Measurements from ENCODE around the gene ZNF544. TPM values are rescaled to one million over a fixed set of nuclear protein-coding genes. Genes with fewer than 3 reads are reported as not detected.

Gene ZNF544
- total and polyA plus RNA-seq, 2 of the 8 experiments (the other 6 are each of a cell fraction or from before 2014, with no cell fraction given): 48.8 to 60.8 TPM

- Histone ChIP-seq H3K4me2 (ENCODE audit: insufficient read depth in 1 of 2, low read depth in 2 of 2, low read length in 2 of 2) (no peak overlapping the region), H4K5ac (ENCODE audit: insufficient read length, low read depth, low read length) (no peak overlapping the region), H3K4me1 (replicated peaks in 1 of 4; ENCODE audit: control insufficient read depth in 3 of 4, insufficient read depth in 4 of 4, low read length in 3 of 4) (peaks cover 0 to 2% (median 0%) of the 10 kb centered on the region in 4 experiments; a peak in 1 of 7 replicates), H2BK120ac (replicated peaks; ENCODE audit: low read depth, low read length) (no peak overlapping the region), H3K56ac (replicated peaks; ENCODE audit: insufficient read length, low read depth, low read length) (no peak overlapping the region), H2BK12ac (ENCODE audit: low read depth, low read length) (no peak overlapping the region), H3K27me3 (replicated peaks in 1 of 4; ENCODE audit: control insufficient read depth in 3 of 4, extremely low read depth in 1 of 4, insufficient read depth in 3 of 4, low read length in 3 of 4) (no peaks in the 10 kb centered on the region), H2AK5ac (ENCODE audit: low read depth, low read length) (no peak overlapping the region), H2BK5ac (ENCODE audit: low read depth, low read length) (no peak overlapping the region), H3K9me3 (ENCODE audit: insufficient read depth in 2 of 2, low read depth in 1 of 2, low read length in 1 of 2) (peaks cover 43 to 61% of the 10 kb centered on the region in 2 experiments), H3K14ac (ENCODE audit: insufficient read length) (no peak overlapping the region), H2BK20ac (ENCODE audit: low read length) (no peak overlapping the region), H3K23ac (ENCODE audit: insufficient read length) (no peak overlapping the region), H4K20me1 (replicated peaks in 1 of 2; ENCODE audit: control insufficient read depth in 1 of 2, insufficient read depth in 2 of 2, low read length in 2 of 2) (no peaks in the 10 kb centered on the region), H3K23me2 (ENCODE audit: low read depth, low read length) (no peaks in the 10 kb centered on the region), H3K4me3 (ENCODE audit: extremely low read depth in 1 of 4, insufficient read depth in 2 of 4, low read depth in 3 of 4, low read length in 4 of 4) (no peak overlapping the region), H2AFZ (ENCODE audit: low read length) (no peak overlapping the region), H4K91ac (replicated peaks; ENCODE audit: insufficient read length, low read length) (no peak overlapping the region), H2BK15ac (ENCODE audit: low read length) (no peak overlapping the region), H3K27ac (ENCODE audit: low read depth, low read length) (no peak overlapping the region), H4K8ac (ENCODE audit: extremely low read depth, insufficient read depth, low read length) (no peak overlapping the region), H3K79me2 (ENCODE audit: control insufficient read depth in 1 of 2, insufficient read depth in 2 of 2, low read length in 2 of 2) (no peaks in the 10 kb centered on the region; a peak in 1 of 4 replicates), H3K4ac (replicated peaks; ENCODE audit: insufficient read length, low read depth, low read length) (no peak overlapping the region), H3K79me1 (ENCODE audit: low read depth, low read length) (0 out of 2 replicates have a peak, but pooled peaks cover under 1% of the 10 kb centered on the region), H3K36me3 (ENCODE audit: control insufficient read depth in 2 of 4, insufficient read depth in 4 of 4, low read length in 3 of 4) (peaks cover 32 to 69% (median 57%) of the 10 kb centered on the region in 4 experiments), H3K18ac (ENCODE audit: extremely low read depth, low read length) (no peak overlapping the region), H3K9ac (replicated peaks in 1 of 4; ENCODE audit: extremely low read depth in 1 of 4, low read depth in 3 of 4, low read length in 3 of 4) (no peak overlapping the region)
- ChIA-PET CTCF (ENCODE audit: partially characterized antibody) (no interaction called here), POLR2A (ENCODE audit: partially characterized antibody) (interaction anchor here (1.1 to 2.7 kb wide), 5 partner anchors 8 to 29 kb away, joined by 5 to 9 read pairs (median 5); partner anchors contain the start of gene ZNF544)
- FAIRE-seq: no peak
- WGBS, 2 experiments (ENCODE audit: extremely low coverage in 1 of 2, insufficient coverage in 1 of 2, insufficient read length in 1 of 2, insufficient replicate concordance in 2 of 2, low coverage in 1 of 2, low lambda C conversion rate in 2 of 2, missing lambda C conversion rate in 1 of 2): 92% methylated on average over 17 of the region's 17 CpGs; no CpG with 5 or more reads in 1 of the 2 experiments
- no peak for DNase-seq (ENCODE audit: low read depth in 1 of 2, low spot score in 2 of 2)
- TF ChIP-seq SIRT6 (IDR thresholded peaks at IDR 0.05; ENCODE audit: low read length): no peak
- TF ChIP-seq HDAC2 (IDR thresholded peaks at IDR 0.05; ENCODE audit: borderline replicate concordance in 1 of 2, low read depth in 2 of 2, low read length in 2 of 2): no peak
- no peak for TF ChIP-seq SP4 (IDR thresholded peaks at IDR 0.05; ENCODE audit: low read length)
Measured at GRCh38 chr19:58212336-58213074, 16.2 kb upstream of the ZNF544 start.

Measured in H1 (cell line).